AG09319 (cell line): ENCODE data around the gene PRSS33.

Experiments
- DNase-seq: peaks from one replicate; pipeline ENCODE4 v3.0.0-alpha.2; 2010; ENCODE audit warnings: low read depth; ENCODE audit errors: extremely low read depth
- CTCF ChIP-seq: IDR thresholded peaks from 2 replicates; pipeline ENCODE4 v1.5.1; 2011; ENCODE audit warnings: low read depth, mild to moderate bottlenecking, inconsistent platforms, low read length, moderate library complexity

Gene PRSS33

GRCh38 chr16:2739625-2740430, 47.5 kb downstream of the PRSS33 start:
- no peak for DNase-seq
- no peak for TF ChIP-seq CTCF

GRCh38 chr16:2738615-2739014, 48.7 kb downstream of the PRSS33 start:
- no peak for DNase-seq
- TF ChIP-seq CTCF: no peak

GRCh38 chr16:2737895-2738418, 49.4 kb downstream of the PRSS33 start:
- no peak for DNase-seq
- no peak for TF ChIP-seq CTCF

- no peak for TF ChIP-seq CTCF
- DNase-seq: no peak
Measured at GRCh38 chr16:2737238-2737605, 50.1 kb downstream of the PRSS33 start.

- no peak for TF ChIP-seq CTCF
- no peak for DNase-seq
Measured at GRCh38 chr16:2736476-2737237, 50.7 kb downstream of the PRSS33 start.

GRCh38 chr16:2734844-2735515, 52.4 kb downstream of the PRSS33 start:
- TF ChIP-seq CTCF: no peak
- DNase-seq: no peak
